ENCODE results near the gene RXRB.

RXRB gene

GRCh38 chr6:33215271-33216116 is 15.0 kb upstream of the RXRB start:
- Histone ChIP-seq H3K79me2 (ENCODE audit: insufficient read depth, low read length) (no peaks in the 10 kb centered on the region), H3K9me2 (replicated peaks; ENCODE audit: low read depth, low read length) (no peaks in the 10 kb centered on the region), H3K9ac (ENCODE audit: low read depth, low read length, poor library complexity, severe bottlenecking) (no peak overlapping the region), H3K4me2 (ENCODE audit: low read depth, low read length, poor library complexity, severe bottlenecking) (no peak overlapping the region), H3K9me3 (ENCODE audit: insufficient read depth, low read depth, low read length) (no peaks in the 10 kb centered on the region), H4K20me1 (ENCODE audit: insufficient read depth, low read length, poor library complexity, severe bottlenecking) (no peaks in the 10 kb centered on the region), H3F3A (ENCODE audit: low read depth) (no peaks in the 10 kb centered on the region), H2AFZ (ENCODE audit: low read length) (no peak overlapping the region), H3K36me3 (ENCODE audit: insufficient read depth, low read length) (no peaks in the 10 kb centered on the region), H3K4me1 (ENCODE audit: insufficient read depth, low read length, poor library complexity, severe bottlenecking) (no peaks in the 10 kb centered on the region), H3K4me3 (ENCODE audit: low read length, poor library complexity, severe bottlenecking) (no peak overlapping the region), H3K27me3 (ENCODE audit: insufficient read depth, low read length, poor library complexity, severe bottlenecking) (no peaks in the 10 kb centered on the region)
- TF ChIP-seq EZH2phosphoT487 (IDR thresholded peaks at IDR 0.05; ENCODE audit: borderline replicate concordance) (no peak), CTCF (conservative IDR thresholded peaks at IDR 0.05; ENCODE audit: low read length) (no peak)

- no peaks in the 10 kb centered on the region for H4K20me1 ChIP-seq (ENCODE audit: insufficient read depth, low read length, poor library complexity, severe bottlenecking)
- H3K27me3 ChIP-seq (ENCODE audit: insufficient read depth, low read length, poor library complexity, severe bottlenecking) = no peaks in the 10 kb centered on the region
- TF ChIP-seq CTCF (conservative IDR thresholded peaks at IDR 0.05; ENCODE audit: low read length) (no peak), EZH2phosphoT487 (IDR thresholded peaks at IDR 0.05; ENCODE audit: borderline replicate concordance) (no peak)
- no peak overlapping the region for H3K4me2 ChIP-seq (ENCODE audit: low read depth, low read length, poor library complexity, severe bottlenecking)
- H3K9me2 ChIP-seq (replicated peaks; ENCODE audit: low read depth, low read length) = no peaks in the 10 kb centered on the region
- H3K36me3 ChIP-seq (ENCODE audit: insufficient read depth, low read length) = no peaks in the 10 kb centered on the region
- H3K9me3 ChIP-seq (ENCODE audit: insufficient read depth, low read depth, low read length) = no peaks in the 10 kb centered on the region
- peaks cover 4% of the 10 kb centered on the region for H3K4me1 ChIP-seq (ENCODE audit: insufficient read depth, low read length, poor library complexity, severe bottlenecking)
- no peak overlapping the region for H3K9ac ChIP-seq (ENCODE audit: low read depth, low read length, poor library complexity, severe bottlenecking)
- H3F3A ChIP-seq (ENCODE audit: low read depth) = no peaks in the 10 kb centered on the region
- H2AFZ ChIP-seq (ENCODE audit: low read length) = no peak overlapping the region
- H3K4me3 ChIP-seq (ENCODE audit: low read length, poor library complexity, severe bottlenecking) = no peak overlapping the region
- peaks cover 3% of the 10 kb centered on the region; the same call in 1 of the 2 replicates for H3K79me2 ChIP-seq (ENCODE audit: insufficient read depth, low read length)
Observed at GRCh38 chr6:33213989-33214335, 13.5 kb upstream of the RXRB start.

- Histone ChIP-seq H3K36me3 (ENCODE audit: insufficient read depth, low read length) (no peaks in the 10 kb centered on the region), H3K9me3 (ENCODE audit: insufficient read depth, low read depth, low read length) (no peaks in the 10 kb centered on the region), H4K20me1 (ENCODE audit: insufficient read depth, low read length, poor library complexity, severe bottlenecking) (no peaks in the 10 kb centered on the region), H3K9ac (ENCODE audit: low read depth, low read length, poor library complexity, severe bottlenecking) (no peak overlapping the region), H3F3A (ENCODE audit: low read depth) (no peaks in the 10 kb centered on the region), H3K4me2 (ENCODE audit: low read depth, low read length, poor library complexity, severe bottlenecking) (no peak overlapping the region), H2AFZ (ENCODE audit: low read length) (no peak overlapping the region), H3K4me3 (ENCODE audit: low read length, poor library complexity, severe bottlenecking) (no peak overlapping the region), H3K4me1 (ENCODE audit: insufficient read depth, low read length, poor library complexity, severe bottlenecking) (peaks cover 6% of the 10 kb centered on the region), H3K79me2 (ENCODE audit: insufficient read depth, low read length) (peaks cover 7% of the 10 kb centered on the region; the same call in 1 of the 2 replicates), H3K27me3 (ENCODE audit: insufficient read depth, low read length, poor library complexity, severe bottlenecking) (no peaks in the 10 kb centered on the region), H3K9me2 (replicated peaks; ENCODE audit: low read depth, low read length) (no peaks in the 10 kb centered on the region)
- TF ChIP-seq EZH2phosphoT487 (IDR thresholded peaks at IDR 0.05; ENCODE audit: borderline replicate concordance) (no peak), CTCF (conservative IDR thresholded peaks at IDR 0.05; ENCODE audit: low read length) (no peak)
Observed at GRCh38 chr6:33213166-33213988, 12.9 kb upstream of the RXRB start.
